GM10248 (cell line): ENCODE data around the gene HCFC2.

Experiments
- CTCF ChIA-PET: fragments of 300-600 bp; sonication (Branson Sonifier 250); formaldehyde crosslinking; extraction: SDS; loops from one replicate; lab custom pipeline; 2021; ENCODE audit warnings: antibody characterized with exemption; lab: Yijun Ruan, JAX
- POLR2A ChIA-PET: fragments of 350-650 bp; sonication (Branson Sonifier 250); formaldehyde crosslinking; extraction: SDS; loops from one replicate; lab custom pipeline; 2020; ENCODE audit warnings: antibody characterized with exemption; lab: Yijun Ruan, JAX
- DNase-seq: peaks from one replicate; pipeline ENCODE4 v3.0.0; 2012; ENCODE audit errors: extremely low spot score
- CTCF ChIP-seq: IDR thresholded peaks from 2 replicates; pipeline ENCODE4 v1.5.1; 2012; ENCODE audit warnings: mild to moderate bottlenecking, low read depth; ENCODE audit errors: extremely low read depth, missing control alignments, control extremely low read depth

The HCFC2 gene

GRCh38 chr12:104142543-104142942 is 78.2 kb downstream of the HCFC2 start:
- DNase-seq = no peak
- POLR2A ChIA-PET = no interaction called here
- TF ChIP-seq CTCF = no peak
- CTCF ChIA-PET = interaction anchor here (1.8 kb wide), 1 partner anchor 25 kb away, joined by 3 read pairs; no protein-coding TSS in a partner anchor

GRCh38 chr12:104143002-104143401 is 78.7 kb downstream of the HCFC2 start:
- POLR2A ChIA-PET = no interaction called here
- TF ChIP-seq CTCF = no peak
- CTCF ChIA-PET = interaction anchor here (0.9 kb wide), 1 partner anchor 216 kb away, joined by 3 read pairs; no protein-coding TSS in a partner anchor
- no peak for DNase-seq

GRCh38 chr12:104143918-104144317 is 79.6 kb downstream of the HCFC2 start:
- CTCF ChIA-PET = interaction anchor here (0.9 to 1.2 kb wide), 2 partner anchors 18 to 215 kb away, joined by 3 to 5 read pairs; no protein-coding TSS in a partner anchor
- POLR2A ChIA-PET = no interaction called here
- DNase-seq = no peak
- TF ChIP-seq CTCF = no peak

- CTCF ChIA-PET = interaction anchor here (1.0 kb wide), 1 partner anchor 9 kb away, joined by 3 read pairs; no protein-coding TSS in a partner anchor
- DNase-seq = no peak
- no peak for TF ChIP-seq CTCF
- POLR2A ChIA-PET = no interaction called here
Measured at GRCh38 chr12:104147346-104147745, 83.0 kb downstream of the HCFC2 start.

- ChIA-PET CTCF (no interaction called here), POLR2A (no interaction called here)
- no peak for TF ChIP-seq CTCF
- DNase-seq = no peak
Measured at GRCh38 chr12:104150416-104150815, 86.1 kb downstream of the HCFC2 start.

- no peak for TF ChIP-seq CTCF
- no peak for DNase-seq
- ChIA-PET CTCF (no interaction called here), POLR2A (no interaction called here)
Measured at GRCh38 chr12:104152685-104153241, 88.4 kb downstream of the HCFC2 start.
